IPS-20b (cell line): ENCODE measurements around the gene DISC1.

Source experiments
- H3K27ac ChIP-seq: one replicate; pipeline ENCODE4 v1.5.1; 2013; ENCODE audit warnings: low read length
- H3K27me3 ChIP-seq: 2 replicates; pipeline ENCODE4 v1.6.1; 2013; ENCODE audit warnings: mild to moderate bottlenecking, low read length, inconsistent platforms; ENCODE audit not compliant: insufficient read depth
- H3K36me3 ChIP-seq: 2 replicates; pipeline ENCODE4 v1.6.1; 2013; ENCODE audit warnings: low read depth, mild to moderate bottlenecking, inconsistent platforms, low read length, moderate library complexity; ENCODE audit not compliant: insufficient read depth
- H3K4me1 ChIP-seq: 2 replicates; pipeline ENCODE4 v1.6.1; 2013; ENCODE audit warnings: mild to moderate bottlenecking, control low read depth, inconsistent platforms, low read length, moderate library complexity; ENCODE audit not compliant: insufficient read depth
- H3K4me3 ChIP-seq: 2 replicates; pipeline ENCODE4 v1.5.1; 2013; ENCODE audit warnings: mild to moderate bottlenecking, low read length, inconsistent platforms
- H3K9ac ChIP-seq: 2 replicates; pipeline ENCODE4 v1.6.1; 2013; ENCODE audit warnings: low read depth, mild to moderate bottlenecking, inconsistent platforms, low read length, moderate library complexity
- H3K9me3 ChIP-seq: 2 replicates; pipeline ENCODE4 v1.6.1; 2013; ENCODE audit warnings: mild to moderate bottlenecking, low read depth, low read length, inconsistent platforms; ENCODE audit not compliant: insufficient read depth

DISC1 gene

GRCh38 chr1:231842441-231842840 is 215.9 kb downstream of the DISC1 start:
- H3K4me3 ChIP-seq = no peak overlapping the region
- H3K27ac ChIP-seq = no peak overlapping the region
- H3K27me3 ChIP-seq = no peaks in the 10 kb centered on the region
- H3K9ac ChIP-seq = no peak overlapping the region
- H3K36me3 ChIP-seq = no peaks in the 10 kb centered on the region
- H3K9me3 ChIP-seq = no peaks in the 10 kb centered on the region
- no peaks in the 10 kb centered on the region for H3K4me1 ChIP-seq

GRCh38 chr1:231844986-231845502 is 218.5 kb downstream of the DISC1 start:
- no peaks in the 10 kb centered on the region for H3K27me3 ChIP-seq
- no peak overlapping the region for H3K9ac ChIP-seq
- no peaks in the 10 kb centered on the region for H3K36me3 ChIP-seq
- no peak overlapping the region for H3K27ac ChIP-seq
- H3K4me1 ChIP-seq = no peaks in the 10 kb centered on the region
- H3K4me3 ChIP-seq = no peak overlapping the region
- no peaks in the 10 kb centered on the region for H3K9me3 ChIP-seq

- Histone ChIP-seq H3K27ac (no peak overlapping the region), H3K4me1 (no peaks in the 10 kb centered on the region; the same call in 1 of the 2 replicates), H3K4me3 (no peak overlapping the region), H3K27me3 (no peaks in the 10 kb centered on the region), H3K9ac (no peak overlapping the region), H3K36me3 (no peaks in the 10 kb centered on the region), H3K9me3 (no peaks in the 10 kb centered on the region)
Observed at GRCh38 chr1:231847612-231848397, 221.2 kb downstream of the DISC1 start.

- no peaks in the 10 kb centered on the region for H3K36me3 ChIP-seq
Observed at GRCh38 chr1:231849981-231850380, 223.4 kb downstream of the DISC1 start.

GRCh38 chr1:231850786-231851185 is 224.2 kb downstream of the DISC1 start:
- Histone ChIP-seq H3K9ac (no peak overlapping the region), H3K4me3 (no peak overlapping the region), H3K36me3 (no peaks in the 10 kb centered on the region), H3K4me1 (peaks cover under 1% of the 10 kb centered on the region; the same call in 1 of the 2 replicates), H3K27ac (no peak overlapping the region), H3K27me3 (no peaks in the 10 kb centered on the region), H3K9me3 (no peaks in the 10 kb centered on the region)

More at GRCh38 chr1:231849981-231850380, 223.4 kb downstream of the DISC1 start:
- Histone ChIP-seq H3K27ac (no peak overlapping the region), H3K27me3 (no peaks in the 10 kb centered on the region), H3K9ac (no peak overlapping the region), H3K4me3 (no peak overlapping the region), H3K9me3 (no peaks in the 10 kb centered on the region), H3K4me1 (no peaks in the 10 kb centered on the region; the same call in 1 of the 2 replicates)

- Histone ChIP-seq H3K4me3 (no peak overlapping the region), H3K9ac (no peak overlapping the region), H3K27me3 (no peaks in the 10 kb centered on the region), H3K36me3 (no peaks in the 10 kb centered on the region), H3K4me1 (peaks cover 5% of the 10 kb centered on the region; the same call in 1 of the 2 replicates), H3K9me3 (no peaks in the 10 kb centered on the region), H3K27ac (no peak overlapping the region)
Observed at GRCh38 chr1:231853588-231854207, 227.1 kb downstream of the DISC1 start.

GRCh38 chr1:231855361-231855760 is 228.8 kb downstream of the DISC1 start:
- H3K9ac ChIP-seq = no peak overlapping the region
- H3K27me3 ChIP-seq = no peaks in the 10 kb centered on the region
- no peak overlapping the region for H3K4me3 ChIP-seq
- no peak overlapping the region for H3K27ac ChIP-seq
- H3K9me3 ChIP-seq = no peaks in the 10 kb centered on the region
- H3K4me1 ChIP-seq = peaks cover 5% of the 10 kb centered on the region; the same call in 1 of the 2 replicates
- no peaks in the 10 kb centered on the region for H3K36me3 ChIP-seq

- Histone ChIP-seq H3K27me3 (no peaks in the 10 kb centered on the region), H3K4me3 (no peak overlapping the region), H3K9ac (no peak overlapping the region), H3K27ac (no peak overlapping the region), H3K36me3 (no peaks in the 10 kb centered on the region), H3K9me3 (no peaks in the 10 kb centered on the region), H3K4me1 (peaks cover 5% of the 10 kb centered on the region; the same call in 1 of the 2 replicates)
Observed at GRCh38 chr1:231855926-231856325, 229.3 kb downstream of the DISC1 start.

GRCh38 chr1:231856426-231856825 is 229.8 kb downstream of the DISC1 start:
- Histone ChIP-seq H3K27me3 (no peaks in the 10 kb centered on the region), H3K27ac (no peak overlapping the region), H3K36me3 (no peaks in the 10 kb centered on the region), H3K9ac (no peak overlapping the region), H3K4me1 (peaks cover 5% of the 10 kb centered on the region; the same call in 1 of the 2 replicates), H3K9me3 (no peaks in the 10 kb centered on the region), H3K4me3 (peak overlapping the region; percentile 6; the same call in 1 of the 2 replicates)

- Histone ChIP-seq H3K9ac (no peak overlapping the region), H3K27ac (no peak overlapping the region), H3K9me3 (no peaks in the 10 kb centered on the region), H3K36me3 (no peaks in the 10 kb centered on the region), H3K4me1 (peaks cover 8% of the 10 kb centered on the region; the same call in 1 of the 2 replicates), H3K27me3 (no peaks in the 10 kb centered on the region), H3K4me3 (peak overlapping the region; percentile 6; the same call in 1 of the 2 replicates)
Observed at GRCh38 chr1:231856894-231857293, 230.3 kb downstream of the DISC1 start.

GRCh38 chr1:231857609-231858135 is 231.1 kb downstream of the DISC1 start:
- Histone ChIP-seq H3K36me3 (no peaks in the 10 kb centered on the region), H3K9me3 (no peaks in the 10 kb centered on the region), H3K4me1 (peaks cover 9% of the 10 kb centered on the region; the same call in 1 of the 2 replicates), H3K27me3 (no peaks in the 10 kb centered on the region), H3K27ac (no peak overlapping the region), H3K4me3 (no peak overlapping the region), H3K9ac (no peak overlapping the region)
